T-helper 1 cell (primary cell): ENCODE results near the gene BEGAIN.
A peak's percentile ranks its signal among the peaks of the same experiment; 100 is the strongest.

Source experiments
- DNase-seq, 5 donors: peaks; one replicate each; pipeline ENCODE4 v3.0.0-alpha.2; 2012 to 2020

Gene BEGAIN

GRCh38 chr14:100548295-100548655, 38.9 kb downstream of the BEGAIN start:
- DNase-seq: no peak

GRCh38 chr14:100547633-100548294, 39.5 kb downstream of the BEGAIN start:
- peak in 4 of 5 donors; percentile 43 to 70 (median 50) for DNase-seq

GRCh38 chr14:100546051-100546443, 41.2 kb downstream of the BEGAIN start:
- DNase-seq: peak in 1 of 5 donors; percentile 47

GRCh38 chr14:100545359-100545758, 41.9 kb downstream of the BEGAIN start:
- no peak for DNase-seq

- no peak for DNase-seq
Measured at GRCh38 chr14:100544506-100545141, 42.6 kb downstream of the BEGAIN start.

- DNase-seq: no peak
Measured at GRCh38 chr14:100543471-100544455, 43.5 kb downstream of the BEGAIN start.

GRCh38 chr14:100542619-100543205, 44.5 kb downstream of the BEGAIN start:
- no peak for DNase-seq

GRCh38 chr14:100541621-100542560, 45.3 kb downstream of the BEGAIN start:
- DNase-seq: no peak

GRCh38 chr14:100540926-100541620, 46.1 kb downstream of the BEGAIN start:
- no peak for DNase-seq

- DNase-seq: no peak
Measured at GRCh38 chr14:100540141-100540925, 46.9 kb downstream of the BEGAIN start.

- DNase-seq: no peak
Measured at GRCh38 chr14:100539766-100540140, 47.5 kb downstream of the BEGAIN start.

GRCh38 chr14:100539003-100539660, 48.1 kb downstream of the BEGAIN start:
- DNase-seq: no peak

- DNase-seq: peak in 1 of 5 donors; percentile 12
Measured at GRCh38 chr14:100538351-100539002, 48.7 kb downstream of the BEGAIN start.

GRCh38 chr14:100537446-100538350, 49.5 kb downstream of the BEGAIN start:
- DNase-seq: peak in 1 of 5 donors; percentile 7

- DNase-seq: peak in 1 of 5 donors; percentile 5
Measured at GRCh38 chr14:100536721-100537445, 50.3 kb downstream of the BEGAIN start.

GRCh38 chr14:100536121-100536510, 51.1 kb downstream of the BEGAIN start:
- no peak for DNase-seq
